SU-DHL-6 (cell line): ENCODE measurements around the gene PIGN.

Source experiments
- H2AFZ ChIP-seq: fragments of 200-600 bp; sonication (generic); 2 replicates; pipeline ENCODE4 v1.6.1; 2014; ENCODE audit warnings: low read depth, mild to moderate bottlenecking, moderate library complexity, mixed read lengths, antibody characterized with exemption, low read length; ENCODE audit not compliant: severe bottlenecking
- H3F3A ChIP-seq: fragments of 200-600 bp; shearing (Covaris generic); 2 replicates; pipeline ENCODE4 v1.6.0; 2016; ENCODE audit warnings: antibody characterized with exemption, mild to moderate bottlenecking; ENCODE audit not compliant: insufficient read depth
- H3K27ac ChIP-seq: fragments of 200-600 bp; sonication (generic); 2 replicates; pipeline ENCODE4 v1.5.1; 2016; ENCODE audit warnings: low read depth, mild to moderate bottlenecking, low read length, moderate library complexity, mixed read lengths
- H3K27me3 ChIP-seq: fragments of 200-600 bp; sonication (generic), shearing (Covaris generic); 2 replicates; pipeline ENCODE4 v1.6.0; 2014; ENCODE audit warnings: mild to moderate bottlenecking, low read length
- H3K36me3 ChIP-seq: fragments of 200-600 bp; sonication (generic); 2 replicates; pipeline ENCODE4 v1.6.1; 2014; ENCODE audit warnings: mild to moderate bottlenecking, low read length, mixed read lengths
- H3K4me2 ChIP-seq: fragments of 300-600, 200-600 bp; shearing (Covaris generic), sonication (generic); 2 replicates; pipeline ENCODE4 v1.6.0; 2014; ENCODE audit warnings: low read length, low read depth, mild to moderate bottlenecking; ENCODE audit not compliant: poor library complexity, severe bottlenecking
- H3K4me3 ChIP-seq: fragments of 200-600 bp; sonication (generic); 2 replicates; pipeline ENCODE4 v1.5.1; 2014; ENCODE audit warnings: antibody characterized with exemption, low read length, mild to moderate bottlenecking, mixed read lengths; ENCODE audit not compliant: insufficient read depth, poor library complexity, severe bottlenecking
- H3K79me2 ChIP-seq: fragments of 200-600 bp; sonication (generic); 2 replicates; pipeline ENCODE4 v1.6.1; 2014; ENCODE audit warnings: mild to moderate bottlenecking, low read length, moderate library complexity; ENCODE audit not compliant: insufficient read depth
- H3K9ac ChIP-seq: fragments of 200-600 bp; sonication (generic); 2 replicates; pipeline ENCODE4 v1.7.0; 2014; ENCODE audit warnings: mild to moderate bottlenecking, low read length
- H3K9me2 ChIP-seq: fragments of 200-600 bp; sonication (generic); replicated peaks from 2 replicates; pipeline ENCODE4 v1.6.1; 2014; ENCODE audit warnings: low read length; ENCODE audit not compliant: insufficient read depth
- H3K9me3 ChIP-seq: fragments of 200-600 bp; sonication (generic); 2 replicates; pipeline ENCODE4 v1.6.1; 2014; ENCODE audit warnings: low read length, mixed read lengths; ENCODE audit not compliant: insufficient read depth
- H4K20me1 ChIP-seq: fragments of 200-600 bp; sonication (generic); 2 replicates; pipeline ENCODE4 v1.6.1; 2014; ENCODE audit warnings: low read depth, mild to moderate bottlenecking, antibody characterized with exemption, low read length, moderate library complexity, mixed read lengths
- EZH2phosphoT487 ChIP-seq: fragments of 200-600 bp; sonication (generic), shearing (Covaris generic); conservative IDR thresholded peaks from 2 replicates; pipeline ENCODE4 v1.6.1; 2018; ENCODE audit warnings: mild to moderate bottlenecking, antibody characterized with exemption, low read length, moderate library complexity, mixed read lengths
- TF ChIP-seq, protein P1 (sequence below): fragments of 200-600 bp; sonication (generic); IDR thresholded peaks from one replicate; pipeline ENCODE4 v1.5.1; 2017; ENCODE audit warnings: antibody characterized with exemption, mild to moderate bottlenecking, low read length, moderate library complexity; ENCODE audit not compliant: insufficient read depth, poor library complexity, severe bottlenecking

PIGN gene

DNA sequence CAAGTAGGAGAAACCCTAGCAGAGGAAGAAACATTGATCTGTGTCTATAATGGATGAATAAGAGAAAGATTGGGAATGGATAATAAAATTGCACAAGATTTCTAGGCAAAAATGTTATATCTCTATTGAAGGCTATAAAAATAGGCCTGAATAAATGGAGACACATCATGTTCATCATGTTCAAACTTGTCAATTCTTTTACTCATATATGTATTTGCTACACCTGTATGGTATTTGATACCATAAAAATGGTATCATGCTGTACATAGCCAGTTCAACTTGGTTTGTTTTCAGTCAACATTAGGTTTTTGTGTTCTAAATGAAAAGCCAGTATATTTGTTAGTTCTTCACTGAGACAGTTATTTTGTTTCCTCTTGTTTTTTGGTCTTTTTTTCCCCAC is 161.9 kb downstream of the PIGN start:
- H3K27me3 ChIP-seq: no peaks in the 10 kb centered on the region
- no peak overlapping the region for H2AFZ ChIP-seq
- no peaks in the 10 kb centered on the region for H3F3A ChIP-seq
- no peaks in the 10 kb centered on the region for H3K79me2 ChIP-seq
- H3K9me3 ChIP-seq: no peaks in the 10 kb centered on the region
- no peak overlapping the region for H3K27ac ChIP-seq
- H4K20me1 ChIP-seq: no peaks in the 10 kb centered on the region
- H3K4me3 ChIP-seq: no peak overlapping the region
- TF ChIP-seq, protein P1, sequence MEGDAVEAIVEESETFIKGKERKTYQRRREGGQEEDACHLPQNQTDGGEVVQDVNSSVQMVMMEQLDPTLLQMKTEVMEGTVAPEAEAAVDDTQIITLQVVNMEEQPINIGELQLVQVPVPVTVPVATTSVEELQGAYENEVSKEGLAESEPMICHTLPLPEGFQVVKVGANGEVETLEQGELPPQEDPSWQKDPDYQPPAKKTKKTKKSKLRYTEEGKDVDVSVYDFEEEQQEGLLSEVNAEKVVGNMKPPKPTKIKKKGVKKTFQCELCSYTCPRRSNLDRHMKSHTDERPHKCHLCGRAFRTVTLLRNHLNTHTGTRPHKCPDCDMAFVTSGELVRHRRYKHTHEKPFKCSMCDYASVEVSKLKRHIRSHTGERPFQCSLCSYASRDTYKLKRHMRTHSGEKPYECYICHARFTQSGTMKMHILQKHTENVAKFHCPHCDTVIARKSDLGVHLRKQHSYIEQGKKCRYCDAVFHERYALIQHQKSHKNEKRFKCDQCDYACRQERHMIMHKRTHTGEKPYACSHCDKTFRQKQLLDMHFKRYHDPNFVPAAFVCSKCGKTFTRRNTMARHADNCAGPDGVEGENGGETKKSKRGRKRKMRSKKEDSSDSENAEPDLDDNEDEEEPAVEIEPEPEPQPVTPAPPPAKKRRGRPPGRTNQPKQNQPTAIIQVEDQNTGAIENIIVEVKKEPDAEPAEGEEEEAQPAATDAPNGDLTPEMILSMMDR: no peak
- TF ChIP-seq EZH2phosphoT487: no peak
- H3K9ac ChIP-seq: no peak overlapping the region
- no peaks in the 10 kb centered on the region for H3K36me3 ChIP-seq
- H3K4me2 ChIP-seq: no peak overlapping the region
- H3K9me2 ChIP-seq: no peaks in the 10 kb centered on the region

DNA sequence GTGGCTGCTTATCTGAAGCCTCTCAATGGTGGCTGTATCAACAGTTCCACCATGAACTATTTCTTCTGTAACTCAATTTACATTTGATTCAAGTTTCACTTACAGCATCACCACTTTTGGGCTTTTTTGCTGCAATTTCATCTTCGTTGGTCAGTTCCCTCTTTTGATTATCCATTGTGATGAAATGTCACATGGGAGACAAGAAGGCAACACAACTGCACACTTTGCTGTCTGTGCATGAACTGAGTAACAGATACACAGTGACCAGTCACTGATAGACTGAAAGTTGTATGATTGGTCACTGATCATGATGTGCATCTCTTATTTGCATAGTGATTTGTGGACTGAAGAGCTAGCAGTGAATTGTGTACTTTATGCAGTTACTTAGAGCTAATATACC is 163.3 kb downstream of the PIGN start:
- Histone ChIP-seq H4K20me1 (no peaks in the 10 kb centered on the region), H3F3A (no peaks in the 10 kb centered on the region), H3K79me2 (no peaks in the 10 kb centered on the region), H3K9me2 (no peaks in the 10 kb centered on the region), H3K27ac (no peak overlapping the region), H2AFZ (no peak overlapping the region), H3K4me2 (no peak overlapping the region), H3K9me3 (no peaks in the 10 kb centered on the region), H3K27me3 (no peaks in the 10 kb centered on the region), H3K36me3 (no peaks in the 10 kb centered on the region), H3K4me3 (no peak overlapping the region), H3K9ac (no peak overlapping the region)
- TF ChIP-seq EZH2phosphoT487: no peak
- TF ChIP-seq, protein P1: no peak

DNA sequence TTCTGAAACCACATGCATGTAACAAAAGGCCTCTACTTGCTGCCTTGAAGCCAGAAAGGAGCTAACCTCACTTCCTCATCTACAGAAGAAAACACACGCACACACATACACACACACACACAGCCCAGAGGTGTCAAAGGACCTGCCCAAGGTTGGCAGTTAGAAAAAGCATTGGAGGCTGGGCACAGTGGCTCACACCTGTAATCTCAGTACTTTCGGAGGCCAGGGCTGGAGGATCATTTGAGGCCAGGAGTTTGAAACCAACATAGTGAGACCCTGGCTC is 168.2 kb downstream of the PIGN start:
- Histone ChIP-seq H4K20me1 (no peaks in the 10 kb centered on the region), H3K27ac (no peak overlapping the region), H3K9me2 (no peaks in the 10 kb centered on the region), H2AFZ (no peak overlapping the region), H3K27me3 (no peaks in the 10 kb centered on the region), H3K9me3 (no peaks in the 10 kb centered on the region), H3K4me3 (no peak overlapping the region), H3F3A (no peaks in the 10 kb centered on the region), H3K9ac (no peak overlapping the region), H3K4me2 (no peak overlapping the region), H3K36me3 (no peaks in the 10 kb centered on the region), H3K79me2 (no peaks in the 10 kb centered on the region)
- TF ChIP-seq, protein P1: no peak
- TF ChIP-seq EZH2phosphoT487: no peak
